Muscle layer of colon (tissue), 2 donors: ENCODE measurements around the gene DPP6.

ENCODE experiments used
- H3K27ac ChIP-seq: one replicate; pipeline ENCODE4 v1.7.0; 2013; ENCODE audit warnings: low read depth, mild to moderate bottlenecking, low read length, moderate library complexity
- H3K27me3 ChIP-seq, 2 donors: one replicate each; pipeline ENCODE4 v1.7.0; 2013; ENCODE audit warnings: low read length in 2 of 2, mild to moderate bottlenecking in 2 of 2; ENCODE audit not compliant: insufficient read depth in 2 of 2, control insufficient read depth in 1 of 2
- H3K36me3 ChIP-seq: one replicate; pipeline ENCODE4 v1.7.0; 2013; ENCODE audit warnings: mild to moderate bottlenecking, low read length; ENCODE audit not compliant: insufficient read depth
- H3K4me1 ChIP-seq: one replicate; pipeline ENCODE4 v1.7.0; 2013; ENCODE audit warnings: mild to moderate bottlenecking, low read length; ENCODE audit not compliant: insufficient read depth
- H3K4me3 ChIP-seq, 2 donors: one replicate each; pipeline ENCODE4 v1.7.0; 2013; ENCODE audit warnings: low read length in 2 of 2, low read depth in 1 of 2, mild to moderate bottlenecking in 1 of 2, moderate library complexity in 1 of 2
- H3K9ac ChIP-seq: one replicate; pipeline ENCODE4 v1.7.0; 2013; ENCODE audit warnings: low read length
- H3K9me3 ChIP-seq: one replicate; pipeline ENCODE4 v1.7.0; 2013; ENCODE audit warnings: mild to moderate bottlenecking, low read length
- donor health status: abdominal sarcoma.
- donor health status: Adenocarcinoma of cecum.

The DPP6 gene

GRCh38 chr7:154450451-154450850 lies 398.3 kb downstream of the DPP6 start:
- Histone ChIP-seq H3K4me1 (peaks cover 8% of the 10 kb centered on the region), H3K27ac (no peak overlapping the region), H3K9me3 (no peaks in the 10 kb centered on the region), H3K36me3 (no peaks in the 10 kb centered on the region), H3K9ac (no peak overlapping the region), H3K27me3 (no peaks in the 10 kb centered on the region), H3K4me3 (no peak overlapping the region)

- Histone ChIP-seq H3K36me3 (no peaks in the 10 kb centered on the region), H3K4me3 (no peak overlapping the region), H3K27ac (no peak overlapping the region), H3K27me3 (no peaks in the 10 kb centered on the region), H3K9me3 (no peaks in the 10 kb centered on the region), H3K9ac (no peak overlapping the region), H3K4me1 (peaks cover 8% of the 10 kb centered on the region)
These were observed 399.6 kb downstream of the DPP6 start for GRCh38 chr7:154451480-154452457.

GRCh38 chr7:154463794-154464193 lies 411.6 kb downstream of the DPP6 start:
- no peaks in the 10 kb centered on the region for H3K36me3 ChIP-seq
- H3K27me3 ChIP-seq, result no peaks in the 10 kb centered on the region
- H3K9ac ChIP-seq, result no peak overlapping the region
- H3K4me3 ChIP-seq, result no peak overlapping the region
- H3K9me3 ChIP-seq, result no peaks in the 10 kb centered on the region
- no peak overlapping the region for H3K27ac ChIP-seq
- H3K4me1 ChIP-seq, result no peaks in the 10 kb centered on the region

GRCh38 chr7:154469652-154470051 lies 417.5 kb downstream of the DPP6 start:
- H3K4me1 ChIP-seq, result no peaks in the 10 kb centered on the region
- H3K9ac ChIP-seq, result no peak overlapping the region
- H3K27ac ChIP-seq, result no peak overlapping the region
- no peaks in the 10 kb centered on the region for H3K9me3 ChIP-seq
- H3K4me3 ChIP-seq, result no peak overlapping the region
- no peaks in the 10 kb centered on the region for H3K36me3 ChIP-seq
- H3K27me3 ChIP-seq, result no peaks in the 10 kb centered on the region

GRCh38 chr7:154472343-154472742 lies 420.1 kb downstream of the DPP6 start:
- Histone ChIP-seq H3K27ac (no peak overlapping the region), H3K9ac (no peak overlapping the region), H3K4me3 (no peak overlapping the region), H3K36me3 (no peaks in the 10 kb centered on the region), H3K4me1 (no peaks in the 10 kb centered on the region), H3K9me3 (no peaks in the 10 kb centered on the region), H3K27me3 (no peaks in the 10 kb centered on the region)

- H3K4me1 ChIP-seq, result no peaks in the 10 kb centered on the region
- H3K27me3 ChIP-seq, result no peaks in the 10 kb centered on the region
- H3K36me3 ChIP-seq, result no peaks in the 10 kb centered on the region
- no peaks in the 10 kb centered on the region for H3K9me3 ChIP-seq
- H3K4me3 ChIP-seq, result no peak overlapping the region
- H3K27ac ChIP-seq, result no peak overlapping the region
- H3K9ac ChIP-seq, result no peak overlapping the region
These were observed 421.2 kb downstream of the DPP6 start for GRCh38 chr7:154473360-154473759.

- Histone ChIP-seq H3K4me3 (no peak overlapping the region), H3K9me3 (no peaks in the 10 kb centered on the region), H3K27ac (no peak overlapping the region), H3K27me3 (no peaks in the 10 kb centered on the region), H3K9ac (no peak overlapping the region), H3K36me3 (no peaks in the 10 kb centered on the region), H3K4me1 (no peaks in the 10 kb centered on the region)
These were observed 422.8 kb downstream of the DPP6 start for GRCh38 chr7:154474903-154475520.

GRCh38 chr7:154475864-154476263 lies 423.7 kb downstream of the DPP6 start:
- Histone ChIP-seq H3K9me3 (no peaks in the 10 kb centered on the region), H3K4me3 (no peak overlapping the region), H3K36me3 (no peaks in the 10 kb centered on the region), H3K9ac (no peak overlapping the region), H3K4me1 (no peaks in the 10 kb centered on the region), H3K27me3 (no peaks in the 10 kb centered on the region), H3K27ac (no peak overlapping the region)

GRCh38 chr7:154480817-154481216 lies 428.6 kb downstream of the DPP6 start:
- Histone ChIP-seq H3K9me3 (no peaks in the 10 kb centered on the region), H3K9ac (no peak overlapping the region), H3K27ac (no peak overlapping the region), H3K4me1 (no peaks in the 10 kb centered on the region), H3K36me3 (no peaks in the 10 kb centered on the region), H3K27me3 (no peaks in the 10 kb centered on the region), H3K4me3 (no peak overlapping the region)

GRCh38 chr7:154482863-154483262 lies 430.7 kb downstream of the DPP6 start:
- Histone ChIP-seq H3K27ac (no peak overlapping the region), H3K27me3 (no peaks in the 10 kb centered on the region)

GRCh38 chr7:154484406-154484805 lies 432.2 kb downstream of the DPP6 start:
- Histone ChIP-seq H3K9me3 (no peaks in the 10 kb centered on the region), H3K4me1 (no peaks in the 10 kb centered on the region), H3K36me3 (no peaks in the 10 kb centered on the region), H3K27me3 (no peaks in the 10 kb centered on the region), H3K4me3 (no peak overlapping the region), H3K27ac (no peak overlapping the region), H3K9ac (no peak overlapping the region)

More at GRCh38 chr7:154482863-154483262, 430.7 kb downstream of the DPP6 start:
- Histone ChIP-seq H3K4me3 (no peak overlapping the region), H3K9ac (no peak overlapping the region), H3K4me1 (no peaks in the 10 kb centered on the region), H3K9me3 (no peaks in the 10 kb centered on the region), H3K36me3 (no peaks in the 10 kb centered on the region)
